ENCODE data around the gene PPIL6.

- TF ChIP-seq CTCF (IDR thresholded peaks at IDR 0.05): no peak
- no peak for TF ChIP-seq POLR2A (IDR thresholded peaks at IDR 0.05)
Observed at GRCh38 chr6:109485266-109485935, 45.0 kb upstream of the PPIL6 start.
